Measurements from ENCODE around the gene SRCAP.
A peak's percentile ranks its signal among the peaks of the same experiment; 100 is the strongest.

SRCAP gene

DNA sequence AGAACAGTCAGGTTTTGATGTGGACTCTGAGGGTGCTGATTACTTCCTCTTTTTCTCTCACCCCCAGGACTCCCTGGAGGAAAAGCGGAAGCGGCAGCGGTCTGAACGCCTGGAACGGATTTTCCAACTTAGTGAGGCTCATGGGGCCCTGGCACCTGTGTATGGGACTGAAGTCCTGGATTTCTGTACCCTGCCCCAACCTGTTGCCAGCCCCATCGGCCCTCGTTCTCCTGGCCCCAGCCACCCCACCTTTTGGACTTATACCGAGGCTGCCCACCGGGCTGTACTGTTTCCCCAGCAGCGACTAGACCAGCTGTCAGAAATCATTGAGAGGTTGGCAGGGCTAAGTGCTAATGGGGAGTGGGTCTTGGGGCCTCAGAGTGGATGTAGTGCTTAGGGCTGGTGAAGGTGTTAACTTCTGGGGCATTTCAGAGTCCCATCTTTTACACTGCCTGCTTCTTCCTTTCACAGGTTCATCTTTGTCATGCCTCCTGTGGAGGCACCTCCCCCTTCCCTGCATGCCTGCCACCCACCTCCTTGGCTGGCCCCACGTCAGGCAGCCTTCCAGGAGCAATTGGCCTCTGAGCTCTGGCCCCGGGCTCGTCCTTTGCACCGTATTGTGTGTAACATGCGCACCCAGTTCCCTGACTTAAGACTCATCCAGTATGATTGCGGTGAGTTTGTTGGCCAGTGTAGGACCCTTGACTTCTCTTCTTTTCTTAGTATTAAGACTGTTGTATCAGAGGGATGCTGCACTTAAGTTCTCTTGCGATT, 30.1 kb downstream of the SRCAP start:
- no peak overlapping the region for H3K4me3 ChIP-seq (ENCODE audit: insufficient read depth, low read depth, low read length)
- peaks cover 62% of the 10 kb centered on the region for H3K36me3 ChIP-seq (ENCODE audit: control insufficient read depth, insufficient read depth, low read length)
- no peaks in the 10 kb centered on the region for H3K4me1 ChIP-seq (ENCODE audit: control insufficient read depth, insufficient read depth, low read length)
- 94 to 95% methylated on average over 17 of the region's 17 CpGs for WGBS, 2 experiments
- H3K27me3 ChIP-seq (ENCODE audit: control insufficient read depth, insufficient read depth, low read length, poor library complexity, severe bottlenecking): no peaks in the 10 kb centered on the region
- H3K27ac ChIP-seq (ENCODE audit: insufficient read depth, low read depth, low read length, poor library complexity, severe bottlenecking): no peak overlapping the region
- H3K9me3 ChIP-seq (ENCODE audit: control insufficient read depth, low read length): no peaks in the 10 kb centered on the region

DNA sequence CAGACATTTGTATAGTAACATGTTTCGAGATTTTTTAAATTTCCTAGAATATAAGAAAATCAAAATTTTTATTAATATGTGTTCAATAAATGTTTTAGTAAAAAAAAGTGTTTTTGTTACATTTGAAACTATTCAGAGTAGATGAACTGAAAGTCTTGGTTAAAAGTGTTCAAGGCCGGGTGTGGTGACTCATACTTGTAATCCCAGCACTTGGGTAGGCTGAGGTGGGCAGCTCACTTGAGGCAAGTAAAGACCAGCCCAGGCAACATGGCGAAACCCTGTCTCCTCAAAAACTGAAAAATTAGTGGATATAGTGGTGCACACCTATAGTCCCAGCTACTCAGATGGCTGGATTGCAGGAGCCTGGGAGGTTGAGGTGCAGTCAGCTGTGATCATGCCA, 32.4 kb downstream of the SRCAP start:
- Histone ChIP-seq H3K9me3 (ENCODE audit: control insufficient read depth, low read length) (no peaks in the 10 kb centered on the region), H3K27ac (ENCODE audit: insufficient read depth, low read depth, low read length, poor library complexity, severe bottlenecking) (no peak overlapping the region), H3K36me3 (ENCODE audit: control insufficient read depth, insufficient read depth, low read length) (peaks cover 56% of the 10 kb centered on the region), H3K4me3 (ENCODE audit: insufficient read depth, low read depth, low read length) (no peak overlapping the region), H3K27me3 (ENCODE audit: control insufficient read depth, insufficient read depth, low read length, poor library complexity, severe bottlenecking) (no peaks in the 10 kb centered on the region), H3K4me1 (ENCODE audit: control insufficient read depth, insufficient read depth, low read length) (no peaks in the 10 kb centered on the region)
- WGBS, 2 experiments: 90 to 92% methylated on average over 2 of the region's 3 CpGs

DNA sequence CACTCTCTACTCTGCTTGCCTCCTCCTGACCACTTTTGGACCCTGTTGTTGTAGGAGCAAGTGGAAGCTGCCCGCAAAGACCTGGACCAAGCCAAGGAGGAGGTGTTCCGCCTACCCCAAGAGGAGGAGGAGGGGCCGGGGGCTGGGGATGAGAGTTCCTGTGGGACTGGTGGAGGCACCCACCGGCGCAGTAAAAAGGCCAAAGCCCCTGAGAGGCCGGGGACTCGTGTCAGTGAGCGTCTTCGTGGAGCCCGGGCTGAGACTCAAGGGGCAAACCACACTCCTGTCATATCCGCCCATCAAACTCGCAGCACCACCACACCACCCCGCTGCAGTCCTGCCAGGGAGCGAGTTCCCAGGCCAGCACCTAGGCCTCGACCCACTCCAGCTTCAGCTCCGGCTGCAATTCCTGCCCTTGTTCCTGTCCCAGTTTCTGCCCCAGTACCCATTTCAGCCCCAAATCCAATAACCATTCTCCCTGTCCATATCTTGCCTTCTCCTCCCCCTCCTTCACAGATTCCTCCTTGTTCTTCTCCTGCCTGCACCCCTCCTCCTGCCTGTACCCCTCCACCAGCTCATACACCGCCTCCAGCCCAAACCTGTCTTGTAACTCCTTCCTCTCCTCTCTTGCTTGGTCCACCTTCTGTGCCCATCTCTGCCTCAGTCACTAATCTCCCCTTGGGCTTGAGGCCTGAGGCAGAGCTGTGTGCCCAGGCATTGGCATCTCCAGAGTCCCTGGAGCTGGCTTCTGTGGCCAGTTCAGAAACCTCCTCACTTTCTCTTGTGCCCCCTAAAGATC, 38.2 kb downstream of the SRCAP start:
- no peak overlapping the region for H3K4me3 ChIP-seq (ENCODE audit: insufficient read depth, low read depth, low read length)
- H3K9me3 ChIP-seq (ENCODE audit: control insufficient read depth, low read length): no peaks in the 10 kb centered on the region
- H3K27me3 ChIP-seq (ENCODE audit: control insufficient read depth, insufficient read depth, low read length, poor library complexity, severe bottlenecking): no peaks in the 10 kb centered on the region
- peaks cover 62% of the 10 kb centered on the region for H3K36me3 ChIP-seq (ENCODE audit: control insufficient read depth, insufficient read depth, low read length)
- no peaks in the 10 kb centered on the region for H3K4me1 ChIP-seq (ENCODE audit: control insufficient read depth, insufficient read depth, low read length)
- no peak overlapping the region for H3K27ac ChIP-seq (ENCODE audit: insufficient read depth, low read depth, low read length, poor library complexity, severe bottlenecking)
- WGBS, 2 experiments: 95 to 96% methylated on average over 17 of the region's 17 CpGs

DNA sequence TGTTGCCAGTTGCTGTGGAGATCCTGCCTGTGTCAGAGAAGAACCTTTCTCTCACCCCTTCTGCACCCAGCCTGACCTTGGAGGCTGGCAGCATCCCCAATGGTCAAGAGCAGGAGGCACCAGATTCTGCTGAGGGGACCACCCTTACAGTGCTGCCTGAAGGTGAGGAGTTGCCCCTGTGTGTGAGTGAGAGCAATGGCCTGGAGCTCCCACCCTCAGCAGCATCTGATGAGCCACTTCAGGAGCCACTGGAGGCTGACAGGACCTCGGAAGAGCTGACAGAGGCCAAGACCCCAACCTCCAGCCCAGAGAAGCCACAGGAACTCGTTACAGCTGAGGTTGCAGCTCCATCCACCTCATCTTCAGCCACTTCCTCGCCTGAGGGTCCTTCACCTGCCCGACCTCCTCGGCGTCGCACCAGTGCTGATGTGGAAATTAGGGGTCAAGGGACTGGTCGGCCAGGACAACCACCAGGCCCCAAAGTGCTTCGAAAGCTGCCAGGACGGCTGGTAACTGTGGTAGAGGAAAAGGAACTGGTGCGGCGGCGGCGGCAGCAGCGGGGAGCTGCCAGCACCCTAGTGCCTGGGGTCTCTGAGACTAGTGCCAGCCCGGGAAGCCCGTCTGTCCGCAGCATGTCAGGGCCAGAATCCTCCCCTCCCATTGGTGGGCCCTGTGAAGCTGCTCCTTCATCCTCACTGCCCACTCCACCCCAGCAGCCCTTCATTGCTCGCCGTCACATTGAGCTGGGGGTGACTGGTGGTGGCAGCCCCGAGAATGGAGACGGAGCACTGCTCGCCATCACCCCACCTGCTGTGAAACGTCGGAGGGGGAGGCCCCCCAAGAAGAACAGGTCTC, 39.0 kb downstream of the SRCAP start:
- H3K4me3 ChIP-seq (ENCODE audit: insufficient read depth, low read depth, low read length): no peak overlapping the region
- H3K4me1 ChIP-seq (ENCODE audit: control insufficient read depth, insufficient read depth, low read length): no peaks in the 10 kb centered on the region
- H3K9me3 ChIP-seq (ENCODE audit: control insufficient read depth, low read length): no peaks in the 10 kb centered on the region
- peaks cover 54% of the 10 kb centered on the region for H3K36me3 ChIP-seq (ENCODE audit: control insufficient read depth, insufficient read depth, low read length)
- H3K27ac ChIP-seq (ENCODE audit: insufficient read depth, low read depth, low read length, poor library complexity, severe bottlenecking): no peak overlapping the region
- H3K27me3 ChIP-seq (ENCODE audit: control insufficient read depth, insufficient read depth, low read length, poor library complexity, severe bottlenecking): no peaks in the 10 kb centered on the region
- 96 to 97% methylated on average over 25 of the region's 25 CpGs for WGBS, 2 experiments

DNA sequence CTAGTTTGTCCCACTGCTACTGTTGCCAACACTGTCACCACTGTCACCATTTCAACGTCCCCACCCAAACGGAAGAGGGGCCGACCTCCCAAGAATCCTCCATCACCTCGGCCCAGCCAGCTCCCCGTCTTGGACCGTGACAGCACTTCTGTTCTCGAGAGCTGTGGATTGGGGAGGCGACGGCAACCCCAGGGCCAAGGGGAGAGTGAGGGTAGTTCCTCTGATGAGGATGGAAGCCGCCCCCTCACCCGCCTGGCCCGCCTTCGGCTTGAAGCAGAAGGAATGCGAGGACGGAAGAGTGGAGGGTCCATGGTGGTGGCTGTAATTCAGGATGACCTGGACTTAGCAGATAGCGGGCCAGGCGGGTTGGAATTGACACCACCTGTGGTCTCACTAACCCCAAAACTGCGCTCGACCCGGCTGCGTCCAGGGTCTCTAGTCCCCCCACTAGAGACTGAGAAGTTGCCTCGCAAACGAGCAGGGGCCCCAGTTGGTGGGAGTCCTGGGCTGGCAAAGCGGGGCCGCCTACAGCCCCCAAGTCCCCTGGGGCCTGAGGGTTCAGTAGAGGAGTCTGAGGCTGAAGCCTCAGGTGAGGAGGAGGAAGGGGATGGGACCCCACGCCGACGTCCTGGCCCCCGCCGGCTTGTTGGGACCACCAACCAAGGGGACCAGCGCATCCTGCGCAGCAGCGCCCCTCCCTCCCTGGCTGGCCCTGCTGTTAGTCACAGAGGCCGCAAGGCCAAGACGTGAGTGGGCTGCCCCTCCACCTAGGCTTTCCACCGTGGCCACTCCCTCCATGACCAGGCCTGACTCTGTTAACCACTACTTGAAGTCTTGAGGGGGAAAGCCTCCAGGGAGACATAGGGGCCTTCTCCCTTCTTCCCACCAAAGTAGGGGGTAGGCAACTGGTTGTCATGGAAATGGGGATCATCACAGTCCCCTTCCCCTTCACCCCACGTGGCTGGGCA, 40.3 kb downstream of the SRCAP start:
- no peak overlapping the region for H3K27ac ChIP-seq (ENCODE audit: insufficient read depth, low read depth, low read length, poor library complexity, severe bottlenecking)
- peaks cover 41% of the 10 kb centered on the region for H3K36me3 ChIP-seq (ENCODE audit: control insufficient read depth, insufficient read depth, low read length)
- 94 to 96% methylated on average over 36 to 37 of the region's 37 CpGs for WGBS, 2 experiments

DNA sequence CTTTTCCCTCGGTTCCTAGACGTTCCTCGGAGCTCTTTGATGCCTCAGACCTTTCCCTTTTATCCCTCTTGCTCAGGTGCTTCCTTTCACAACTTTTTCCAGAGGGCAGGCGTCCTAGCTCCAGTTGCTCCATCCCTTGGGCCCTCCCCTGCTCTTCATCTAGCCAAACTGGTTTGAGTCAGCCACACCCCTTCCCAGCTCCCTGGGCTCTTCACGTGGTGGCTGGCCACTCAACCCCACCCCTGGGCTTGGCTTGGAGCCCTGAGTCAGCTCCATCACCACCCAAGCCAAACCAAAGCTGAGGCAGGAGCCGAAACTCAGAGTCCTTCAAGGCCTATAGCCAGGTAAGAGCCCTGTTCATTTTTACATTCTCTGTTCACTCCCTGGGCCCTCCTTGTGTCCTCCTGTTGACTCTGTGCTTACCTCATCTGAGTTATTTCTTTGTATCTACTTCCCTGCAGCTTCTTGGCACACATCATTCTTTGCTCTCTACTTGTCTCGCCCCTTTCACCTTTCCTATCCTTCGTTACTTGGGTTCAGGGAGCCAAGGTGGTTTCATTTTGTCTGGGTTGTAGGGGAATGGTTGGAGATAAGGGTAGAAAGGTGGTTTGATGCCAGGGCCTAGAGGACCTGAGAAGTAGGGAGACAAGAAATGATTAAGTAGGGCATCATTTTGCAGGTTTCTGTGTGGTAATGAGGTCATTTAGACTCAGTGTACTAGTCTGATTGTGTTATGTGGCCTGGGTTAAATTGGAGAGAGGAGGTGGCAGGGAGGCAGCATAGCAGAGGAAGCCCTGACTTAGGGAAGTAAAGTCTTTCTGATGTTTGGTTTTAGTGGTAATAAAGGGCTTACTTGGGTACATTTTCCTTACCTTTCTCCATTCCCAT, 41.6 kb downstream of the SRCAP start:
- Histone ChIP-seq H3K36me3 (ENCODE audit: control insufficient read depth, insufficient read depth, low read length) (peaks cover 36% of the 10 kb centered on the region), H3K27me3 (ENCODE audit: control insufficient read depth, insufficient read depth, low read length, poor library complexity, severe bottlenecking) (no peaks in the 10 kb centered on the region), H3K9me3 (ENCODE audit: control insufficient read depth, low read length) (no peaks in the 10 kb centered on the region), H3K27ac (ENCODE audit: insufficient read depth, low read depth, low read length, poor library complexity, severe bottlenecking) (no peak overlapping the region), H3K4me3 (ENCODE audit: insufficient read depth, low read depth, low read length) (no peak overlapping the region), H3K4me1 (ENCODE audit: control insufficient read depth, insufficient read depth, low read length) (no peaks in the 10 kb centered on the region)
- 80 to 81% methylated on average over 8 of the region's 8 CpGs for WGBS, 2 experiments

More for the DNA sequence above, 40.3 kb downstream of the SRCAP start:
- no peaks in the 10 kb centered on the region for H3K4me1 ChIP-seq (ENCODE audit: control insufficient read depth, insufficient read depth, low read length)
- H3K4me3 ChIP-seq (ENCODE audit: insufficient read depth, low read depth, low read length): no peak overlapping the region
- no peaks in the 10 kb centered on the region for H3K27me3 ChIP-seq (ENCODE audit: control insufficient read depth, insufficient read depth, low read length, poor library complexity, severe bottlenecking)
- no peaks in the 10 kb centered on the region for H3K9me3 ChIP-seq (ENCODE audit: control insufficient read depth, low read length)

DNA sequence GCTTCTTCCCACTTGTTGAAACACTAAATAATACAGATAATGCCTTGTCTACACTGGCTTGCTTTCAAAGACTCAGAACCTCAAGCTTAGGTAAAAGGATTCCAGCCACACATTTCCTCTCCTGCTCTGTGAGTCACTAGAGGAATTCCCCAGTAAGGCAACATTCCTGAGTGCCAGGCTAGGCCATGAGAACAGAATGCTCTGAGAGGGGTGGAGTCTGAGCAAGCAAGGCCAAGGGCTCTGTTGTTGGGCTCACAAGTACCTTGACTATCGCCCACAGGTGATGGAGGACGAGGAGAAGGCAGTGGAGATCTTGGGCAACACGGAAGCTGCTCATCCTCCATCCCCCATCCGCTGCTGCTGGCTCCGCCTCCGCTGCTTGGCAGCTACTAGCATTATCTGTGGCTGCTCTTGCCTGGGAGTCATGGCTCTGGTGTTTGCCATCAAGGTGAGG, 42.5 kb downstream of the SRCAP start:
- H3K4me3 ChIP-seq (ENCODE audit: insufficient read depth, low read depth, low read length): no peak overlapping the region
- H3K27ac ChIP-seq (ENCODE audit: insufficient read depth, low read depth, low read length, poor library complexity, severe bottlenecking): no peak overlapping the region
- H3K4me1 ChIP-seq (ENCODE audit: control insufficient read depth, insufficient read depth, low read length): no peaks in the 10 kb centered on the region
- no peaks in the 10 kb centered on the region for H3K27me3 ChIP-seq (ENCODE audit: control insufficient read depth, insufficient read depth, low read length, poor library complexity, severe bottlenecking)
- no peaks in the 10 kb centered on the region for H3K9me3 ChIP-seq (ENCODE audit: control insufficient read depth, low read length)
- 89 to 90% methylated on average over 6 of the region's 6 CpGs for WGBS, 2 experiments
- H3K36me3 ChIP-seq (ENCODE audit: control insufficient read depth, insufficient read depth, low read length): peaks cover 27% of the 10 kb centered on the region

DNA sequence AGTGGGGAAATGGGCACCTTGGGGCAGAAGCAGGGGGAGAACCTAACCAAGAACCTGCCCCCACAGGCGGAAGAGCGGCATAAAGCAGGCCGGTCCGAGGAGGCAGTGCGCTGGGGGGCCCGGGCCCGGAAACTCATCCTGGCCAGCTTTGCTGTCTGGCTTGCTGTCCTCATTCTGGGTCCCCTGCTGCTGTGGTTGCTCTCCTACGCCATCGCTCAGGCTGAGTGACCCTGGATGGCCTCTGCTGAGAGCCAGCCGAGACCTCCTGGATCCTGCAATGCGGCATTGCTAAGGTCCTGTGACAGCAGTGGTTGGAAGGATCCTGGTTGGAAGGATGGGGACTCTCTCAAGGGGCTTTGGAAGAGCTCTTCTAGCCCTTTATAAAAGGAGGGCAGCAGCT, 44.7 kb downstream of the SRCAP start:
- Histone ChIP-seq H3K36me3 (ENCODE audit: control insufficient read depth, insufficient read depth, low read length) (peaks cover 9% of the 10 kb centered on the region), H3K27me3 (ENCODE audit: control insufficient read depth, insufficient read depth, low read length, poor library complexity, severe bottlenecking) (no peaks in the 10 kb centered on the region), H3K9me3 (ENCODE audit: control insufficient read depth, low read length) (no peaks in the 10 kb centered on the region), H3K4me3 (ENCODE audit: insufficient read depth, low read depth, low read length) (no peak overlapping the region), H3K4me1 (ENCODE audit: control insufficient read depth, insufficient read depth, low read length) (no peaks in the 10 kb centered on the region), H3K27ac (ENCODE audit: insufficient read depth, low read depth, low read length, poor library complexity, severe bottlenecking) (peak overlapping the region; percentile 8)
- 95 to 96% methylated on average over 11 of the region's 11 CpGs for WGBS, 2 experiments

Data from ectodermal cell (in vitro differentiated cells).